Right lobe of liver (tissue), 6 donors: ENCODE measurements around the gene RAPGEF3. TPM values are rescaled to one million over a fixed set of nuclear protein-coding genes. Genes with fewer than 3 reads are reported as not detected.

Experiments
- ATAC-seq, 4 donors: fragments of 200-7000 bp; cut with Tn5 transposase; one replicate each; pipeline ENCODE4 v1.9.1; 2020; ENCODE audit warnings: mild to moderate bottlenecking in 4 of 4, moderate library complexity in 4 of 4
- DNase-seq, 3 donors: peaks; one replicate each; pipeline ENCODE4 v3.0.0-alpha.2; 2020
- H3K27ac ChIP-seq, 3 donors: fragments of 200-600 bp; one replicate each; pipeline ENCODE4 v1.8.0; 2022
- H3K27me3 ChIP-seq, 2 donors: fragments of 200-600 bp; one replicate each; pipeline ENCODE4 v1.8.0; 2022
- H3K36me3 ChIP-seq, 4 donors: fragments of 200-600 bp; sonication (generic) in 1 of 4; one replicate each; pipeline versions ENCODE4 v1.5.1 to v1.8.0; 2017 to 2022; ENCODE audit warnings: control low read depth in 1 of 4
- H3K4me1 ChIP-seq, 4 donors: fragments of 200-600 bp; sonication (generic) in 1 of 4; one replicate each; pipeline versions ENCODE4 v1.5.1 to v1.8.0; 2017 to 2022; ENCODE audit warnings: control low read depth in 1 of 4
- H3K4me3 ChIP-seq, 3 donors: fragments of 200-600 bp; one replicate each; pipeline ENCODE4 v1.8.0; 2022
- H3K9me3 ChIP-seq, 4 donors: fragments of 200-600 bp; sonication (generic) in 1 of 4; one replicate each; pipeline versions ENCODE4 v1.5.1 to v1.8.0; 2017 to 2022; ENCODE audit warnings: control low read depth in 1 of 4
- POLR2A ChIP-seq: fragments of 450-650 bp; IDR thresholded peaks from one replicate; pipeline ENCODE4 v1.6.1; 2017; ENCODE audit warnings: antibody characterized with exemption, mild to moderate bottlenecking
- WGBS: methylation state at CpG from one replicate; pipeline ENCODE4 v1.1.6; 2018; ENCODE audit warnings: low coverage, low lambda C conversion rate; ENCODE audit not compliant: insufficient coverage; ENCODE audit errors: missing lambda C conversion rate; 5-methylcytosine and 5-hydroxymethylcytosine counted together
- intact Hi-C, 2 donors: fragments of 100-400 bp; cut with DNase I; formaldehyde crosslinking; loops; one replicate each; pipeline versions ENCODE4 v1.11.2 to v1.14.1; 2022
- total RNA-seq, 6 experiments: library from RNA; depleted of rRNA in 2 of 6; stranded (reverse); fragments of >200 nt in 2 of 6; fragmentation: NEBNext Ultra II Directional in 3 of 6; extraction: Animal tissue kit (Norgen Biotek cat#: 25700) in 3 of 6; gene quantifications; one replicate each; pipeline versions ENCODE4 v1.1.0 to v1.2.4, GENCODE V29; 2016 to 2023
- TF ChIP-seq, protein P1 (sequence below), 4 donors: fragments of 200-600 bp in 3 of 4; fragments of 450-650 bp in 1 of 4; IDR thresholded peaks; one replicate each; pipeline versions ENCODE4 v1.5.1 to v1.8.0; 2016 to 2022; ENCODE audit warnings: antibody characterized with exemption in 4 of 4, mild to moderate bottlenecking in 2 of 4
- donor health status: DM: no; HTN: yes; CAD: no.
- donor health status: DM: no; HTN: no; CAD: no.
- donor health status: DM: no; HTN: no; CAD: no.
- donor health status: DM: no; HTN: yes; CAD: no.
- donor health status: DM: no; HTN: yes; CAD: no.

RAPGEF3 gene
- total RNA-seq, 6 experiments from 2014 or later: 0.81 to 4.6 (median 2.6) TPM

DNA sequence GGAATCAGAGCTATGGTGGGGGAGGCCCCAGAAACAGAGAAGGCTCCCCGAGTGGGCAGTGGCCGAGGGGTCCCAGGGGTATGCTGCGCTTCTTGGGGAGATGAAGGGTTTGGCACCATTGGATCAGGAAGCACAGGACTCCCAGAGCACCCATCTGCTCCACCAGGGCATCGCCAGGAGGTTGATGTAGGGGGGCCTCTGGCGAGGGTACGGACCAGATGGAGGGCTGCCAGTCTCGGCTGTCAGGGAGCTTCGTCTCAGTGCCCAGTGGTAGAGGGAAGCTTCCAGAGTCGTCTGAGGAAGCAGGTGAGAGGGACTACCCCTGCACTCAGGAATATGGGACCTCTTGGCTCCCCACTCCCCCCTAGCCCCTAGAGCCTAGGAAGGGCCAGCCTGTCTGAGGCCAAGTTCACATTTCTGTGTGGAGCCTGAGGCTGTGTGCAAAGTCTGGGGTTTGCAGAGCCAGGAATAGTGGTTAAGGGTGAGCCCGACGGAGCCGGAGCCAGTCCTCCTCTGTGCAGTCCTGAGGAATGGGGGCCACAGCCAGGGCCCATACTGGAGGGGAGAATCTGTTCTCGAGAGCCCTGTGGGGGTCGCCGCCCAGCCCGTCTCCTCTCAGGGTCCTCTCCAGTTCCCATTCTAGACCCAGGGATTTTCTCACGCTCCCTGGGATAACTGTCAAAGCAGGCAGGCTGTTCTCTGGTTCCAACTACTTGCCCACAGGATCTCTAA lies 24.5 kb upstream of the RAPGEF3 start:
- no peak overlapping the region for H3K27ac ChIP-seq
- H3K36me3 ChIP-seq: peaks cover 0 to 27% (median 10%) of the 10 kb centered on the region in 4 donors
- no peaks in the 10 kb centered on the region for H3K27me3 ChIP-seq
- intact Hi-C loops: no loop called here
- ATAC-seq (no peak), DNase-seq (peak in 1 of 3 donors; percentile 42)
- 90% methylated on average over 2 of the region's 17 CpGs for WGBS
- H3K4me3 ChIP-seq: no peak overlapping the region
- no peaks in the 10 kb centered on the region for H3K9me3 ChIP-seq
- H3K4me1 ChIP-seq: no peaks in the 10 kb centered on the region
- TF ChIP-seq, protein P1, sequence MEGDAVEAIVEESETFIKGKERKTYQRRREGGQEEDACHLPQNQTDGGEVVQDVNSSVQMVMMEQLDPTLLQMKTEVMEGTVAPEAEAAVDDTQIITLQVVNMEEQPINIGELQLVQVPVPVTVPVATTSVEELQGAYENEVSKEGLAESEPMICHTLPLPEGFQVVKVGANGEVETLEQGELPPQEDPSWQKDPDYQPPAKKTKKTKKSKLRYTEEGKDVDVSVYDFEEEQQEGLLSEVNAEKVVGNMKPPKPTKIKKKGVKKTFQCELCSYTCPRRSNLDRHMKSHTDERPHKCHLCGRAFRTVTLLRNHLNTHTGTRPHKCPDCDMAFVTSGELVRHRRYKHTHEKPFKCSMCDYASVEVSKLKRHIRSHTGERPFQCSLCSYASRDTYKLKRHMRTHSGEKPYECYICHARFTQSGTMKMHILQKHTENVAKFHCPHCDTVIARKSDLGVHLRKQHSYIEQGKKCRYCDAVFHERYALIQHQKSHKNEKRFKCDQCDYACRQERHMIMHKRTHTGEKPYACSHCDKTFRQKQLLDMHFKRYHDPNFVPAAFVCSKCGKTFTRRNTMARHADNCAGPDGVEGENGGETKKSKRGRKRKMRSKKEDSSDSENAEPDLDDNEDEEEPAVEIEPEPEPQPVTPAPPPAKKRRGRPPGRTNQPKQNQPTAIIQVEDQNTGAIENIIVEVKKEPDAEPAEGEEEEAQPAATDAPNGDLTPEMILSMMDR (IDR thresholded peaks at IDR 0.05): no peak
- no peak for TF ChIP-seq POLR2A

GRCh38 chr12:47782372-47782770 lies 23.7 kb upstream of the RAPGEF3 start:
- no CpG with 5 or more reads among the region's 8 CpGs for WGBS
- intact Hi-C loops: no loop called here

DNA sequence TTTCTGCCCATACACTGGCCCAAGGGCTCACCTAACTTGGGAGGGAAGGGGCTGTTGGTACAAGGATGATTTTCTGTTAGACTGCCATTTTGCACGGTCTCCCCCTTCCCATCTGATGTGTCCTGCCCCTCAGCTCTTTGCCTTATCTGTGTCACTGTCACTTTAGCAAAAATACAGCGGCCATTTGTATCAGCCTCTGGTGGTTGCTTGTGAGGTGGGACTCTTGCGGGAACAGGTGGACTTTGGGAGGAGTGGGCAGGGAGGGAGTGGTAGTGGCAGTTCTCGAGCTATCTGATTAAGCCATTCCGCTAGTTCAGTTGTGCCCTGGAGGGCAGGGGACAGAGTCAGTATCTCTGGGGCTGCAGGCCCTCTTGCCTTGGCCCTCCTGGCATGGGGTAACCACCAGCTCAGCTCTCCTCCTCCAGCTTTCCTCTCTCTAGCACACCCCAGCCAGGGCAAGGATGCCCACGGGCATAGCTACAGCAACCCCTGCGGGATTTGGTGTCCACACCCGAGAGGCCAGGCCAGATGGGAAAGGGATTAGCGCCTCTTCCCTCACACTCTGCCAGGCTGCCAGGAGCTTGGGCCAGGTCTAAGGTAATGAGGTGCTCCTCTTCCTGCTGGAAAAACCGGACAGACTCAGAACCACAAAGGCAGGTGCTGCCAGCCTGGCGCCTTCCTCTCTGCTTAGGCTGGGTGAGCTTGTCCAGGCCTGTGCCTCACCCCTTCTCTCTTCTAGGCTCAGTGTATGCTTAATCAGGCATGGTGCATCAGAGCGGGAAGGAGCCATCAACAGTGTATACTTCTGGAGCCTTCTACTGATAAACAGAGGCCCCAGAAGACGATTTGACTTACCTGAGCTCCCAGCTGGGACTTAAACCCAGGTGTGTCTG lies 23.0 kb upstream of the RAPGEF3 start:
- no peak for TF ChIP-seq POLR2A
- TF ChIP-seq, protein P1 (IDR thresholded peaks at IDR 0.05): no peak
- Histone ChIP-seq H3K27ac (no peak overlapping the region), H3K36me3 (peaks cover 0 to 17% (median 10%) of the 10 kb centered on the region in 4 donors), H3K27me3 (no peaks in the 10 kb centered on the region), H3K4me3 (no peak overlapping the region), H3K9me3 (no peaks in the 10 kb centered on the region), H3K4me1 (peaks cover 0 to 9% (median 0%) of the 10 kb centered on the region in 4 donors)
- 61% methylated on average over 6 of the region's 13 CpGs for WGBS
- no peak for DNase-seq
- intact Hi-C loops: no loop called here
- no peak for ATAC-seq

More at GRCh38 chr12:47782372-47782770, 23.7 kb upstream of the RAPGEF3 start:
- H3K4me1 ChIP-seq: peaks cover 0 to 2% (median 0%) of the 10 kb centered on the region in 4 donors
- H3K27me3 ChIP-seq: no peaks in the 10 kb centered on the region
- H3K36me3 ChIP-seq: peaks cover 0 to 22% (median 10%) of the 10 kb centered on the region in 4 donors
- TF ChIP-seq, protein P1 (IDR thresholded peaks at IDR 0.05): no peak
- H3K9me3 ChIP-seq: no peaks in the 10 kb centered on the region
- no peak overlapping the region for H3K4me3 ChIP-seq
- ATAC-seq (no peak), DNase-seq (peak in 1 of 3 donors; percentile 28)
- no peak overlapping the region for H3K27ac ChIP-seq

- TF ChIP-seq, protein P1 (IDR thresholded peaks at IDR 0.05): no peak
- H3K9me3 ChIP-seq: no peaks in the 10 kb centered on the region
- no peaks in the 10 kb centered on the region for H3K27me3 ChIP-seq
- ATAC-seq: no peak
- peaks cover 0 to 13% (median 7%) of the 10 kb centered on the region in 4 donors for H3K36me3 ChIP-seq
- WGBS: no CpG with 5 or more reads among the region's 11 CpGs
- no peak overlapping the region for H3K27ac ChIP-seq
- intact Hi-C loops: loop anchor here in 1 of 2 donors (5.0 kb wide), 1 partner anchor 38 kb away; no protein-coding TSS in a partner anchor
- DNase-seq: no peak
- peaks cover 0 to 14% (median 0%) of the 10 kb centered on the region in 4 donors for H3K4me1 ChIP-seq
- no peak overlapping the region for H3K4me3 ChIP-seq
Measured at GRCh38 chr12:47779943-47780504, 21.3 kb upstream of the RAPGEF3 start.
